OCI-LY1 (cell line): ENCODE measurements around the gene BCKDHB.

Experiments
- H2AFZ ChIP-seq: fragments of 200-600 bp; sonication (generic), shearing (Covaris generic); 2 replicates; pipeline ENCODE4 v1.6.0; 2014; ENCODE audit warnings: antibody characterized with exemption, mild to moderate bottlenecking, low read length
- H3F3A ChIP-seq: fragments of 200-600 bp; sonication (generic), shearing (Covaris generic); 2 replicates; pipeline ENCODE4 v1.6.0; 2014; ENCODE audit warnings: mild to moderate bottlenecking, antibody characterized with exemption, low read length, moderate library complexity; ENCODE audit not compliant: insufficient read depth
- H3K27ac ChIP-seq: fragments of 200-600 bp; sonication (generic); 2 replicates; pipeline ENCODE4 v1.5.1; 2014; ENCODE audit warnings: low read length, mixed run types, mild to moderate bottlenecking, low read depth; ENCODE audit not compliant: poor library complexity, severe bottlenecking
- H3K27me3 ChIP-seq: fragments of 200-600 bp; sonication (generic); 2 replicates; pipeline ENCODE4 v1.6.0; 2014; ENCODE audit warnings: antibody characterized with exemption, mild to moderate bottlenecking, low read length, moderate library complexity; ENCODE audit not compliant: insufficient read depth
- H3K36me3 ChIP-seq: fragments of 200-600 bp; sonication (generic); 2 replicates; pipeline ENCODE4 v1.6.1; 2014; ENCODE audit warnings: mild to moderate bottlenecking, antibody characterized with exemption, low read length, moderate library complexity, mixed read lengths; ENCODE audit not compliant: insufficient read depth
- H3K4me1 ChIP-seq: fragments of 200-600 bp; sonication (generic); 2 replicates; pipeline ENCODE4 v1.5.1; 2014; ENCODE audit warnings: mild to moderate bottlenecking, low read length, moderate library complexity; ENCODE audit not compliant: insufficient read depth, severe bottlenecking
- H3K4me2 ChIP-seq: fragments of 200-600 bp; sonication (generic), shearing (Covaris generic); 2 replicates; pipeline ENCODE4 v1.6.1; 2014; ENCODE audit warnings: low read length
- H3K4me3 ChIP-seq: fragments of 200-600 bp; sonication (generic); 2 replicates; pipeline ENCODE4 v1.5.1; 2014; ENCODE audit warnings: low read length, low read depth, mild to moderate bottlenecking, mixed read lengths; ENCODE audit not compliant: poor library complexity, severe bottlenecking
- H3K79me2 ChIP-seq: fragments of 200-600 bp; shearing (Covaris generic); 2 replicates; pipeline ENCODE4 v1.6.1; 2016; ENCODE audit warnings: mixed run types, low read length, mixed read lengths; ENCODE audit not compliant: insufficient read depth
- H3K9ac ChIP-seq: fragments of 200-600 bp; sonication (generic), shearing (Covaris generic); 2 replicates; pipeline ENCODE4 v1.6.1; 2014; ENCODE audit warnings: mild to moderate bottlenecking, low read length, mixed read lengths
- H3K9me2 ChIP-seq: fragments of 200-600 bp; sonication (generic), shearing (Covaris generic); 2 replicates; pipeline ENCODE4 v1.6.1; 2014; ENCODE audit warnings: low read depth, mild to moderate bottlenecking, low read length, mixed read lengths
- H3K9me3 ChIP-seq: fragments of 200-600 bp; shearing (Covaris generic); 2 replicates; pipeline ENCODE4 v1.6.1; 2014; ENCODE audit warnings: low read length, mixed read lengths
- H4K20me1 ChIP-seq: fragments of 200-600 bp; sonication (generic), shearing (Covaris generic); 2 replicates; pipeline ENCODE4 v1.6.0; 2016; ENCODE audit warnings: mild to moderate bottlenecking, low read length; ENCODE audit not compliant: insufficient read depth
- CTCF ChIP-seq: fragments of 200-600 bp; sonication (generic), shearing (Covaris generic); IDR thresholded peaks from 2 replicates; pipeline ENCODE4 v1.5.1; 2017; ENCODE audit warnings: mild to moderate bottlenecking, antibody characterized with exemption, low read length, moderate library complexity, mixed read lengths
- EZH2 ChIP-seq: fragments of 200-600 bp; sonication (generic), shearing (Covaris generic); IDR thresholded peaks from 2 replicates; pipeline ENCODE4 v1.8.0; 2017; ENCODE audit warnings: borderline replicate concordance, mixed run types, mild to moderate bottlenecking, antibody characterized with exemption, low read length, moderate library complexity, mixed read lengths

Gene BCKDHB

GRCh38 chr6:80185492-80185891, 79.0 kb downstream of the BCKDHB start:
- Histone ChIP-seq H3K9me2 (no peaks in the 10 kb centered on the region), H3K4me3 (no peak overlapping the region), H3K9ac (no peak overlapping the region), H4K20me1 (no peaks in the 10 kb centered on the region), H3K9me3 (no peaks in the 10 kb centered on the region), H3K36me3 (no peaks in the 10 kb centered on the region), H3K4me2 (no peak overlapping the region), H2AFZ (no peak overlapping the region), H3K27ac (no peak overlapping the region), H3F3A (no peaks in the 10 kb centered on the region), H3K27me3 (no peaks in the 10 kb centered on the region), H3K79me2 (no peaks in the 10 kb centered on the region), H3K4me1 (peaks cover 13% of the 10 kb centered on the region)
- TF ChIP-seq EZH2 (no peak), CTCF (no peak)

GRCh38 chr6:80186082-80186481, 79.6 kb downstream of the BCKDHB start:
- Histone ChIP-seq H3F3A (no peaks in the 10 kb centered on the region), H3K79me2 (no peaks in the 10 kb centered on the region), H3K4me3 (no peak overlapping the region), H3K9me2 (no peaks in the 10 kb centered on the region), H3K36me3 (no peaks in the 10 kb centered on the region), H3K27me3 (no peaks in the 10 kb centered on the region), H4K20me1 (no peaks in the 10 kb centered on the region), H3K4me2 (no peak overlapping the region), H3K9me3 (no peaks in the 10 kb centered on the region), H3K27ac (no peak overlapping the region), H2AFZ (no peak overlapping the region), H3K4me1 (peaks cover 7% of the 10 kb centered on the region), H3K9ac (no peak overlapping the region)
- no peak for TF ChIP-seq CTCF
- TF ChIP-seq EZH2: no peak

GRCh38 chr6:80196906-80197305, 90.4 kb downstream of the BCKDHB start:
- H3K36me3 ChIP-seq: no peaks in the 10 kb centered on the region
- no peaks in the 10 kb centered on the region for H3K79me2 ChIP-seq
- H3K27me3 ChIP-seq: no peaks in the 10 kb centered on the region
- no peak for TF ChIP-seq EZH2
- no peak for TF ChIP-seq CTCF
- H3K27ac ChIP-seq: no peak overlapping the region
- H3K4me3 ChIP-seq: no peak overlapping the region
- no peaks in the 10 kb centered on the region for H3K4me1 ChIP-seq
- no peaks in the 10 kb centered on the region for H3K9me2 ChIP-seq
- H3F3A ChIP-seq: no peaks in the 10 kb centered on the region
- H3K9ac ChIP-seq: no peak overlapping the region
- no peak overlapping the region for H3K4me2 ChIP-seq
- H4K20me1 ChIP-seq: no peaks in the 10 kb centered on the region
- H3K9me3 ChIP-seq: no peaks in the 10 kb centered on the region
- H2AFZ ChIP-seq: no peak overlapping the region
